GM23338 (cell line): ENCODE data around the gene GTF2F1. TPM values are rescaled to one million over a fixed set of nuclear protein-coding genes. Genes with fewer than 3 reads are reported as not detected.
A peak's percentile ranks its signal among the peaks of the same experiment; 100 is the strongest.

Source experiments
- ATAC-seq: fragments of 200-7000 bp; cut with Tn5 transposase; 3 replicates; pipeline ENCODE4 v1.9.1; 2020
- DNase-seq: peaks from one replicate; pipeline ENCODE4 v3.0.0-alpha.2; 2015; ENCODE audit warnings: low spot score
- H2AFZ ChIP-seq: fragments of 200-600 bp; sonication (generic); 2 replicates; pipeline ENCODE4 v1.8.0; 2016; ENCODE audit warnings: antibody characterized with exemption, mild to moderate bottlenecking, moderate library complexity
- H3F3A ChIP-seq: fragments of 200-600 bp; sonication (generic); replicated peaks from 2 replicates; pipeline ENCODE4 v1.8.0; 2017; ENCODE audit warnings: antibody characterized with exemption, mixed run types, low read depth
- H3K27ac ChIP-seq: fragments of 200-600 bp; sonication (generic); 2 replicates; pipeline ENCODE4 v1.6.1; 2016; ENCODE audit warnings: low read depth
- H3K27me3 ChIP-seq: fragments of 200-600 bp; sonication (generic); 2 replicates; pipeline ENCODE4 v1.8.0; 2016; ENCODE audit warnings: mild to moderate bottlenecking, mixed run types, moderate library complexity; ENCODE audit not compliant: insufficient read depth
- H3K36me3 ChIP-seq: fragments of 200-600 bp; sonication (generic); 2 replicates; pipeline ENCODE4 v1.8.0; 2016; ENCODE audit warnings: mild to moderate bottlenecking; ENCODE audit not compliant: insufficient read depth
- H3K4me1 ChIP-seq: fragments of 200-600 bp; sonication (generic); 2 replicates; pipeline ENCODE4 v1.8.0; 2016; ENCODE audit warnings: mild to moderate bottlenecking, moderate library complexity; ENCODE audit not compliant: insufficient read depth
- H3K4me2 ChIP-seq: fragments of 200-600 bp; sonication (generic); 2 replicates; pipeline ENCODE4 v1.7.1; 2017; ENCODE audit warnings: mixed run types
- H3K4me3 ChIP-seq: fragments of 200-600 bp; sonication (generic); 2 replicates; pipeline ENCODE4 v1.6.1; 2016; ENCODE audit warnings: mixed run types
- H3K79me2 ChIP-seq: fragments of 200-600 bp; sonication (generic); replicated peaks from 2 replicates; pipeline ENCODE4 v1.8.0; 2017; ENCODE audit warnings: mild to moderate bottlenecking; ENCODE audit not compliant: insufficient read depth
- H3K9me2 ChIP-seq: fragments of 200-600 bp; sonication (generic); 2 replicates; pipeline ENCODE4 v1.8.0; 2017; ENCODE audit not compliant: insufficient read depth
- H4K20me1 ChIP-seq: fragments of 200-600 bp; sonication (generic); replicated peaks from 2 replicates; pipeline ENCODE4 v1.8.0; 2017; ENCODE audit warnings: mild to moderate bottlenecking; ENCODE audit not compliant: insufficient read depth
- H3K27ac Mint-ChIP-seq: 2 replicates; pipeline ENCODE4 v1.8.0; 2020; ENCODE audit warnings: inconsistent platforms, mild to moderate bottlenecking, moderate library complexity, mixed read lengths
- H3K27me3 Mint-ChIP-seq: 3 replicates; pipeline ENCODE4 v1.8.0; 2022; ENCODE audit warnings: low read depth, mild to moderate bottlenecking, moderate library complexity, mixed read lengths, inconsistent platforms; ENCODE audit not compliant: insufficient read depth, poor library complexity
- H3K36me3 Mint-ChIP-seq: 3 replicates; pipeline ENCODE4 v1.8.0; 2021; ENCODE audit warnings: low read depth, mild to moderate bottlenecking, inconsistent platforms, moderate library complexity, mixed read lengths
- H3K4me1 Mint-ChIP-seq: 3 replicates; pipeline ENCODE4 v1.8.0; 2020; ENCODE audit warnings: mild to moderate bottlenecking, inconsistent platforms, mixed read lengths
- H3K4me3 Mint-ChIP-seq: 3 replicates; pipeline ENCODE4 v1.8.0; 2021; ENCODE audit warnings: moderate library complexity, mild to moderate bottlenecking, inconsistent platforms, mixed read lengths
- H3K9me3 Mint-ChIP-seq: 3 replicates; pipeline ENCODE4 v1.8.0; 2020; ENCODE audit warnings: moderate library complexity, mild to moderate bottlenecking, inconsistent platforms, mixed read lengths
- CREB1 ChIP-seq: fragments of 250-450 bp; sonication (Bioruptor Pico); IDR thresholded peaks from 2 replicates; pipeline ENCODE4 v1.5.0; 2020; ENCODE audit warnings: low read depth, mild to moderate bottlenecking, moderate library complexity
- ETS1 ChIP-seq: IDR thresholded peaks from 2 replicates; pipeline ENCODE4 v1.6.1; 2016; ENCODE audit warnings: antibody characterized with exemption
- NANOG ChIP-seq: IDR thresholded peaks from 2 replicates; pipeline ENCODE4 v1.6.1; 2016; ENCODE audit warnings: antibody characterized with exemption, borderline replicate concordance
- REST ChIP-seq: IDR thresholded peaks from one replicate; pipeline ENCODE4 v1.6.1; 2018; ENCODE audit warnings: antibody characterized with exemption; ENCODE audit not compliant: unreplicated experiment
- ZNF331 ChIP-seq: fragments of 250-450 bp; sonication (Bioruptor Pico); IDR thresholded peaks from 2 replicates; pipeline ENCODE4 v1.5.0; 2020; ENCODE audit warnings: low read depth, mild to moderate bottlenecking, moderate library complexity
- polyA plus RNA-seq: library from polyadenylated mRNA; unstranded; fragments of >200 nt; fragmentation: Nextera tagmentation; extraction: Ambion mirVana; gene quantifications from 2 replicates; pipeline ENCODE4 v1.2.1, GENCODE V29; 2016
- total RNA-seq: library from RNA; depleted of rRNA; stranded (reverse); fragments of >200 nt; shearing (Covaris generic); gene quantifications from 2 replicates; pipeline ENCODE4 v1.2.3, GENCODE V29; 2014
- TF ChIP-seq, protein P1 (sequence below), 2 experiments: fragments of 200-600 bp in 1 of 2; sonication (generic) in 1 of 2; conservative IDR thresholded peaks; 2 replicates each; pipeline versions ENCODE4 v1.5.1 to v1.6.1; 2016 to 2017; ENCODE audit warnings: antibody characterized with exemption in 2 of 2, low read depth in 2 of 2, mild to moderate bottlenecking in 2 of 2, moderate library complexity in 1 of 2

Gene GTF2F1
- total and polyA plus RNA-seq, 2 experiments from 2014 or later: 62.1 to 65.5 TPM

- Histone ChIP-seq H3K36me3 (peaks cover 9% of the 10 kb centered on the region), H4K20me1 (0 out of 2 replicates have a peak, but pooled peaks cover 3% of the 10 kb centered on the region), H3K4me1 (peaks cover 7% of the 10 kb centered on the region; the same call in 1 of the 2 replicates), H3K4me2 (no peak overlapping the region; the same call in 1 of the 2 replicates), H3K9me2 (no peaks in the 10 kb centered on the region), H3K27ac (peak overlapping the region; percentile 39; the same call in 1 of the 2 replicates), H3K4me3 (no peak overlapping the region), H3F3A (0 out of 2 replicates have a peak, but pooled peaks cover 4% of the 10 kb centered on the region), H2AFZ (no peak overlapping the region), H3K27me3 (no peaks in the 10 kb centered on the region), H3K79me2 (no peaks in the 10 kb centered on the region)
- H3K4me3 Mint-ChIP-seq: peak overlapping the region; percentile 30; the same call in 2 of the 3 replicates
- TF ChIP-seq REST: no peak
- TF ChIP-seq, protein P1, sequence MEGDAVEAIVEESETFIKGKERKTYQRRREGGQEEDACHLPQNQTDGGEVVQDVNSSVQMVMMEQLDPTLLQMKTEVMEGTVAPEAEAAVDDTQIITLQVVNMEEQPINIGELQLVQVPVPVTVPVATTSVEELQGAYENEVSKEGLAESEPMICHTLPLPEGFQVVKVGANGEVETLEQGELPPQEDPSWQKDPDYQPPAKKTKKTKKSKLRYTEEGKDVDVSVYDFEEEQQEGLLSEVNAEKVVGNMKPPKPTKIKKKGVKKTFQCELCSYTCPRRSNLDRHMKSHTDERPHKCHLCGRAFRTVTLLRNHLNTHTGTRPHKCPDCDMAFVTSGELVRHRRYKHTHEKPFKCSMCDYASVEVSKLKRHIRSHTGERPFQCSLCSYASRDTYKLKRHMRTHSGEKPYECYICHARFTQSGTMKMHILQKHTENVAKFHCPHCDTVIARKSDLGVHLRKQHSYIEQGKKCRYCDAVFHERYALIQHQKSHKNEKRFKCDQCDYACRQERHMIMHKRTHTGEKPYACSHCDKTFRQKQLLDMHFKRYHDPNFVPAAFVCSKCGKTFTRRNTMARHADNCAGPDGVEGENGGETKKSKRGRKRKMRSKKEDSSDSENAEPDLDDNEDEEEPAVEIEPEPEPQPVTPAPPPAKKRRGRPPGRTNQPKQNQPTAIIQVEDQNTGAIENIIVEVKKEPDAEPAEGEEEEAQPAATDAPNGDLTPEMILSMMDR (conservative IDR thresholded peaks at IDR 0.05; ENCODE audit: low read depth in 2 of 2): no peak
- no peak for TF ChIP-seq NANOG
- no peak for TF ChIP-seq CREB1 (CRISPR knock-in tag)
- TF ChIP-seq ETS1: no peak
- no peak for TF ChIP-seq ZNF331 (CRISPR knock-in tag)
- H3K4me1 Mint-ChIP-seq: peaks cover 22% of the 10 kb centered on the region
- peaks cover 8% of the 10 kb centered on the region for H3K9me3 Mint-ChIP-seq
- no peak overlapping the region for H3K27ac Mint-ChIP-seq
- ATAC-seq (no peak), DNase-seq (no peak)
- H3K36me3 Mint-ChIP-seq: peaks cover 18% of the 10 kb centered on the region
- H3K27me3 Mint-ChIP-seq: peaks cover 10% of the 10 kb centered on the region
These were observed 18.1 kb downstream of the GTF2F1 start for GRCh38 chr19:6374711-6375410.
